SHP77 treated with DMSO at 0.1 percent for 48 hours (cell line): ENCODE results near the gene C4B.

Source experiments
- DNase-seq: peaks from one replicate; lab custom pipeline; 2025; lab: John Stamatoyannopoulos, UW

Gene C4B

GRCh38 chr6:32082935-32083334, 68.3 kb downstream of the C4B start:
- no peak for DNase-seq

DNA sequence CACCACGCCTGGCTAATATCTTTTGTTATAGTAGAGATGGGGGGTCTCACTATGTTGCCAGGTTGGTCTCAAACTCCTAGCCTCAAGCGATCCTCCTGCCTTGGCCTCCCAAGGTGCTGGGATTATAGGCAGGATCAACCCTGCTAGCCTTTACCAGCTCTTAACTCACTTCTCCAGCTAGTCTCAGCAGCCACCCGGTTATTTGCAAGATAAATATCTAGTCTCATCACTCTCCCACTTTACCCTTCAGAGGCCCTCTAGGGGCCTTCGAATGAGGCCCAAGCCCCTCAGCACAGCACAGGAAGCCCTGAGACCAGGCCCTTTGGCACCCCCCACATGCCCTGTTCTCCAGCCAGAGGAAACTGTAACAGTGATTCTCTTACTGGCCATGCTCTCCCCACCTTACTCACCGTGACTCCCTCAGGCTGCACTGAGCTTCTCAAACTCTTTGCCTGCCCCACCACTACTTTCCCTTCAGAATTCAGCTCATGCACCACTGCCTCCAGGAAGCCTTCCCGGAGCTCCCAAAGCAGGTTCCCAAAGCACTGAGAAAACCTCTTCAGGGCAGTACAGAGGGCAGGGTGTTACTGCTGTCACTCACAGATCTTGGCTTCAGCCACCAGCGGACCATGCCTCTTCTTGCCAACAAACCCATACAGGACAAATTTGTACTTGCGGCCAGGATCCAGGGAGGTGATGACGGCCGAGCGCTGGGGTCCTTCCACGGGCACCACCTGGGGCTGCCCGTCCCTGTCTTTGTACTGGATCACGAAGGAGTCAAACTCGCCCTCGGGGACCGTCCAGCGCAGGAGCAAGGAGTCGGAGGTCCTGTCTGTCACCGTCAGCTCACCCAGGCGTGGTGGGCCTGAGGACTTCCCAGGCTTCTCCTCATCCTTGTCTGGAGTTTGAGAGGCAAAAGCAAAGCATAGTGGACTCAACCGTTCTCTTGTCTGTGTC, 69.5 kb downstream of the C4B start:
- DNase-seq: no peak

- DNase-seq: no peak
Observed at GRCh38 chr6:32084780-32085179, 70.2 kb downstream of the C4B start.
